GM12878 (cell line): ENCODE data around the gene ING1. TPM values are rescaled to one million over a fixed set of nuclear protein-coding genes. Genes with fewer than 3 reads are reported as not detected.

ENCODE experiments used
- ATAC-seq: fragments of 200-7000 bp; cut with Tn5 transposase; 3 replicates; pipeline ENCODE4 v1.9.1; 2020; ENCODE audit warnings: mild to moderate bottlenecking, moderate library complexity
- BruUV-seq: library from RNA; stranded (reverse); fragments of 400-500 nt; replicated peaks from 2 replicates; lab custom pipeline; 2021; lab: Mats Ljungman, UMichigan
- CTCF ChIA-PET: fragments of 300-600 bp; sonication (Branson Sonifier 250); formaldehyde crosslinking; extraction: SDS; loops from one replicate; lab custom pipeline; 2021; ENCODE audit warnings: inconsistent platforms; lab: Yijun Ruan, JAX
- POLR2A ChIA-PET: fragments of 350-600 bp; formaldehyde crosslinking; extraction: SDS; loops from one replicate; lab custom pipeline; 2021; ENCODE audit warnings: inconsistent platforms; lab: Charles Lee
- RAD21 ChIA-PET: fragments of 300-600 bp; sonication (Branson Sonifier 250); formaldehyde crosslinking; loops from one replicate; lab custom pipeline; 2023; ENCODE audit warnings: antibody characterized with exemption; ENCODE audit not compliant: unreplicated experiment; lab: Charles Lee
- SMC1A ChIA-PET: fragments of 300-600 bp; sonication (Branson Sonifier 250); formaldehyde crosslinking; loops from one replicate; lab custom pipeline; 2023; ENCODE audit not compliant: unreplicated experiment, uncharacterized antibody; lab: Charles Lee
- DNase-seq: peaks from one replicate; pipeline ENCODE4 v3.0.0-alpha.2; 2011; ENCODE audit warnings: low read depth, low spot score
- FAIRE-seq: peaks from 3 replicates; lab custom pipeline; 2011; peaks lifted over from hg19 to GRCh38; lab: Jason Lieb, UNC
- H2AFZ ChIP-seq: 2 replicates; pipeline ENCODE4 v1.6.0; 2011; ENCODE audit warnings: low read depth, low read length, control low read depth; ENCODE audit not compliant: control insufficient read depth
- H3K27ac ChIP-seq: 2 replicates; pipeline ENCODE4 v1.5.1; 2011; ENCODE audit warnings: control low read depth; ENCODE audit not compliant: control insufficient read depth, insufficient read depth
- H3K27me3 ChIP-seq, 2 experiments: replicated peaks in 1 of 2; 2 replicates each; pipeline versions ENCODE4 v1.6.0 to v1.6.1; 2011; ENCODE audit warnings: low read length in 1 of 2; ENCODE audit not compliant: control insufficient read depth in 2 of 2, insufficient read depth in 2 of 2
- H3K36me3 ChIP-seq, 2 experiments: 2 replicates each; pipeline ENCODE4 v1.5.1; 2011; ENCODE audit warnings: low read length in 1 of 2; ENCODE audit not compliant: control insufficient read depth in 2 of 2, insufficient read depth in 2 of 2
- H3K4me1 ChIP-seq: 2 replicates; pipeline ENCODE4 v1.6.1; 2011; ENCODE audit warnings: mild to moderate bottlenecking, low read length, moderate library complexity, mixed read lengths; ENCODE audit not compliant: control insufficient read depth, insufficient read depth
- H3K4me2 ChIP-seq: 2 replicates; pipeline ENCODE4 v1.6.0; 2011; ENCODE audit warnings: control low read depth; ENCODE audit not compliant: control insufficient read depth, insufficient read depth
- H3K4me3 ChIP-seq: fragments of 200-600 bp; sonication (generic); 2 replicates; pipeline ENCODE4 v1.5.1; 2016
- H3K79me2 ChIP-seq: 2 replicates; pipeline ENCODE4 v1.6.0; 2011; ENCODE audit warnings: low read length; ENCODE audit not compliant: control insufficient read depth, insufficient read depth
- H3K9ac ChIP-seq: 2 replicates; pipeline ENCODE4 v1.8.0; 2011; ENCODE audit warnings: low read length, control low read depth, mixed read lengths; ENCODE audit not compliant: control insufficient read depth, insufficient read depth
- H3K9me3 ChIP-seq: replicated peaks from 3 replicates; pipeline ENCODE4 v1.5.1; 2011; ENCODE audit warnings: mild to moderate bottlenecking, low read length; ENCODE audit not compliant: control insufficient read depth, insufficient read depth
- H4K20me1 ChIP-seq: 2 replicates; pipeline ENCODE4 v1.6.0; 2011; ENCODE audit not compliant: control insufficient read depth, insufficient read depth
- CHD4 ChIP-seq: fragments of 200-600 bp; sonication (generic); IDR thresholded peaks from 2 replicates; pipeline ENCODE4 v1.6.1; 2016; ENCODE audit warnings: mild to moderate bottlenecking
- E2F4 ChIP-seq: IDR thresholded peaks from 2 replicates; pipeline ENCODE4 v1.6.1; 2012; ENCODE audit warnings: low read depth, low read length, improper control_type of control experiment
- ETV6 ChIP-seq, 2 experiments: fragments of 450-650 bp in 1 of 2; IDR thresholded peaks in 1 of 2; conservative IDR thresholded peaks in 1 of 2; 2 replicates each; pipeline ENCODE4 v1.6.1; 2014; ENCODE audit warnings: antibody characterized with exemption in 1 of 2, borderline replicate concordance in 1 of 2, low read depth in 1 of 2, mild to moderate bottlenecking in 1 of 2, moderate library complexity in 1 of 2
- GATAD2B ChIP-seq: fragments of 450-650 bp; conservative IDR thresholded peaks from 2 replicates; pipeline ENCODE4 v1.6.1; 2017; ENCODE audit warnings: low read depth, mild to moderate bottlenecking, moderate library complexity
- HDGF ChIP-seq: fragments of 450-650 bp; IDR thresholded peaks from 2 replicates; pipeline ENCODE4 v1.6.1; 2016; ENCODE audit warnings: antibody characterized with exemption
- IRF4 ChIP-seq: IDR thresholded peaks from 2 replicates; pipeline ENCODE4 v1.6.1; 2011; ENCODE audit warnings: low read depth, low read length
- KAT2A ChIP-seq: conservative IDR thresholded peaks from 2 replicates; pipeline ENCODE4 v1.6.1; 2011; ENCODE audit warnings: low read depth, low read length; ENCODE audit not compliant: control insufficient read depth
- MYB ChIP-seq: fragments of 150-350 bp; IDR thresholded peaks from 2 replicates; pipeline ENCODE4 v1.6.1; 2014; ENCODE audit warnings: mild to moderate bottlenecking, low read depth, low read length, borderline replicate concordance
- MYC ChIP-seq: IDR thresholded peaks from 2 replicates; pipeline ENCODE4 v1.6.1; 2011; ENCODE audit warnings: mild to moderate bottlenecking, low read length, moderate library complexity, inconsistent platforms; ENCODE audit not compliant: insufficient read depth, insufficient replicate concordance, insufficient read length, severe bottlenecking
- NFXL1 ChIP-seq: fragments of 450-650 bp; IDR thresholded peaks from 2 replicates; pipeline ENCODE4 v1.6.1; 2017; ENCODE audit warnings: antibody characterized with exemption, mild to moderate bottlenecking, borderline replicate concordance
- NFYB ChIP-seq: IDR thresholded peaks from 2 replicates; pipeline ENCODE4 v1.6.1; 2011; ENCODE audit warnings: low read depth, mild to moderate bottlenecking, low read length, improper control_type of control experiment, moderate library complexity; ENCODE audit not compliant: insufficient read depth
- NRF1 ChIP-seq: conservative IDR thresholded peaks from 2 replicates; pipeline ENCODE4 v1.6.1; 2011; ENCODE audit warnings: mild to moderate bottlenecking, low read depth, low read length, improper control_type of control experiment
- PRDM15 ChIP-seq: fragments of 450-650 bp; formaldehyde crosslinking; IDR thresholded peaks from 2 replicates; pipeline ENCODE4 v1.4.0; 2020; ENCODE audit warnings: mild to moderate bottlenecking, moderate library complexity
- RBBP5 ChIP-seq: fragments of 200-600 bp; sonication (generic); conservative IDR thresholded peaks from 2 replicates; pipeline ENCODE4 v1.6.1; 2016
- WRNIP1 ChIP-seq: IDR thresholded peaks from 2 replicates; pipeline ENCODE4 v1.6.1; 2011; ENCODE audit warnings: low read depth, low read length, improper control_type of control experiment, borderline replicate concordance
- ZNF207 ChIP-seq: fragments of 450-650 bp; IDR thresholded peaks from 2 replicates; pipeline ENCODE4 v1.6.1; 2014; ENCODE audit warnings: antibody characterized with exemption, mild to moderate bottlenecking, borderline replicate concordance
- WGBS: methylation state at CpG from one replicate; pipeline ENCODE4 v1.1.6; 2016; ENCODE audit warnings: low lambda C conversion rate; ENCODE audit not compliant: insufficient replicate concordance, insufficient coverage; ENCODE audit errors: missing lambda C conversion rate; 5-methylcytosine and 5-hydroxymethylcytosine counted together
- in situ Hi-C: fragments of 300-500 bp; cut with MboI; formaldehyde crosslinking; loops from 9 replicates; pipeline ENCODE4 v1.14.3; 2018; ENCODE audit warnings: mixed read lengths
- intact Hi-C: fragments of 100-400 bp; cut with micrococcal nuclease; formaldehyde crosslinking; loops from one replicate; pipeline ENCODE4 v1.14.2; 2022; ENCODE audit not compliant: unreplicated experiment
- polyA plus RNA-seq, 11 experiments: library from polyadenylated mRNA; depleted of rRNA in 4 of 11; unstranded in 6 of 11; stranded (reverse) in 5 of 11; fragments of >200 nt; fragmentation: Nextera tagmentation in 4 of 11; fragmentation: Illumina TruSeq in 1 of 11; extraction: Ambion mirVana in 4 of 11; extraction: Trizol in 1 of 11; gene quantifications; 1 replicate in 1 of 11; 2 replicates in 10 of 11; pipeline versions ENCODE4 v1.2.1 to v1.2.3, GENCODE V29; 2011 to 2016; ENCODE audit warnings: inconsistent platforms in 2 of 11, missing spikeins in 2 of 11, low read depth in 1 of 11
- total RNA-seq, 4 experiments: library from RNA; depleted of rRNA in 3 of 4; stranded (reverse); fragments of >200 nt in 3 of 4; fragmentation: Illumina TruSeq in 1 of 4; extraction: Trizol in 1 of 4; gene quantifications; 2 replicates each; pipeline versions ENCODE4 v1.2.1 to v1.2.3, GENCODE V29; 2013 to 2021

Gene ING1
- total and polyA plus RNA-seq, 10 of the 15 experiments (the other 5 are each of a cell fraction or from before 2014, with no cell fraction given) = 1.3 to 20.4 (median 13.1) TPM

GRCh38 chr13:110681868-110682550 lies 31.5 kb upstream of the ING1 start:
- in situ Hi-C loops (no loop called here), intact Hi-C loops (no loop called here)
- TF ChIP-seq MYC (no peak), NFYB (no peak), GATAD2B (no peak), NFXL1 (no peak), NRF1 (no peak), PRDM15 (no peak), HDGF (no peak), E2F4 (no peak), ETV6 (conservative IDR thresholded peaks at IDR 0.05 in 1 of 2, IDR thresholded peaks at IDR 0.05 in 1 of 2; ENCODE audit: borderline replicate concordance in 1 of 2, low read depth in 1 of 2) (no peak), IRF4 (no peak), RBBP5 (no peak), WRNIP1 (no peak), ZNF207 (no peak), CHD4 (no peak), KAT2A (no peak), MYB (no peak)
- ChIA-PET SMC1A (interaction anchor here (0.7 to 1.5 kb wide), 5 partner anchors 22 to 137 kb away, joined by 3 to 4 read pairs (median 3); no protein-coding TSS in a partner anchor), POLR2A (interaction anchor here (1.7 kb wide), 1 partner anchor 34 kb away, joined by 5 read pairs; no protein-coding TSS in a partner anchor), CTCF (interaction anchor here (1.0 to 3.2 kb wide), 4 partner anchors 25 to 138 kb away, joined by 3 to 17 read pairs (median 4); no protein-coding TSS in a partner anchor), RAD21 (no interaction called here)
- Histone ChIP-seq H3K36me3 (peaks cover 14 to 18% of the 10 kb centered on the region in 2 experiments; a peak in 3 of 4 replicates), H3K4me1 (peaks cover 2% of the 10 kb centered on the region), H3K9ac (no peak overlapping the region), H3K27me3 (no peaks in the 10 kb centered on the region), H2AFZ (no peak overlapping the region), H3K27ac (no peak overlapping the region), H4K20me1 (no peaks in the 10 kb centered on the region), H3K9me3 (no peaks in the 10 kb centered on the region), H3K4me2 (no peak overlapping the region), H3K79me2 (no peaks in the 10 kb centered on the region), H3K4me3 (no peak overlapping the region)
- ATAC-seq (no peak), FAIRE-seq (no peak), DNase-seq (no peak)
- WGBS = 86% methylated on average over 15 of the region's 15 CpGs
- no TSS peak for BruUV-seq
